HG02588 (cell line): ENCODE results near the gene PRDM1.

Source experiments
- ATAC-seq: cut with Tn5 transposase; IDR thresholded peaks from one replicate; pipeline ENCODE4 v1.9.1; 2021; ENCODE audit warnings: mild to moderate bottlenecking, moderate library complexity; ENCODE audit not compliant: unreplicated experiment

The PRDM1 gene

GRCh38 chr6:106069478-106069877 lies 16.7 kb upstream of the PRDM1 start:
- ATAC-seq: no peak

GRCh38 chr6:106070636-106071035 lies 15.5 kb upstream of the PRDM1 start:
- no peak for ATAC-seq

- ATAC-seq: no peak
Measured at GRCh38 chr6:106072501-106073090, 13.5 kb upstream of the PRDM1 start.

- no peak for ATAC-seq
Measured at GRCh38 chr6:106074146-106074545, 12.0 kb upstream of the PRDM1 start.

- no peak for ATAC-seq
Measured at GRCh38 chr6:106076139-106076538, 10.0 kb upstream of the PRDM1 start.

- ATAC-seq: no peak
Measured at GRCh38 chr6:106077170-106077569, 9.0 kb upstream of the PRDM1 start.

- ATAC-seq: no peak
Measured at GRCh38 chr6:106077881-106078280, 8.3 kb upstream of the PRDM1 start.

GRCh38 chr6:106079961-106080762 lies 6.0 kb upstream of the PRDM1 start:
- no peak for ATAC-seq

- ATAC-seq: no peak
Measured at GRCh38 chr6:106080763-106081095, 5.4 kb upstream of the PRDM1 start.

GRCh38 chr6:106081715-106082114 lies 4.4 kb upstream of the PRDM1 start:
- no peak for ATAC-seq

- ATAC-seq: no peak
Measured at GRCh38 chr6:106082735-106083398, 3.3 kb upstream of the PRDM1 start.

GRCh38 chr6:106083618-106084017 lies 2.5 kb upstream of the PRDM1 start:
- ATAC-seq: no peak

GRCh38 chr6:106084106-106084988 lies 1.8 kb upstream of the PRDM1 start:
- peak; percentile 67 for ATAC-seq

GRCh38 chr6:106084989-106085691 lies 996 bp upstream of the PRDM1 start:
- ATAC-seq: no peak

GRCh38 chr6:106085692-106085983 lies 498 bp upstream of the PRDM1 start:
- no peak for ATAC-seq

GRCh38 chr6:106086814-106087175 lies 659 bp downstream of the PRDM1 start:
- no peak for ATAC-seq

- ATAC-seq: no peak
Measured at GRCh38 chr6:106087548-106088325, 1.6 kb downstream of the PRDM1 start.

- no peak for ATAC-seq
Measured at GRCh38 chr6:106090001-106090400, 3.9 kb downstream of the PRDM1 start.

- ATAC-seq: no peak
Measured at GRCh38 chr6:106092279-106092678, 6.1 kb downstream of the PRDM1 start.
